ENCODE data around the gene CDC37L1. TPM values are rescaled to one million over a fixed set of nuclear protein-coding genes. Genes with fewer than 3 reads are reported as not detected.
"Not testable (repeated sequence)": the region's sequence is repeated elsewhere in the genome, so short reads cannot be mapped to it uniquely, and the experiment has no call there.

CDC37L1 gene
- 10 to 100 TPM in 1 of 2 donors, 1 to 10 TPM in 1; 9.0 to 11.7 TPM for total RNA-seq

GRCh38 chr9:4679268-4680172 is at the start of gene CDC37L1:
TSS of gene CDC37L1 (plus strand) at chr9:4679569. CDS start at chr9:4679768, 199 bp downstream.
- Mint-ChIP-seq H3K27ac (no peak within 1 kb of the TSS), H3K36me3 (peaks cover under 1% of the 10 kb centered on the region), H3K27me3 (peaks cover 3 to 7% of the 10 kb centered on the region in 2 donors), H3K4me3 (no peak within 1 kb of the TSS), H3K9me3 (no peaks in the 10 kb centered on the region), H3K4me1 (ENCODE audit: low read depth in 2 of 2) (peaks cover 6 to 10% of the 10 kb centered on the region in 2 donors)
- ATAC-seq (peak; percentile 100), DNase-seq (ENCODE audit: low spot score) (peak; percentile 98)

GRCh38 chr9:4630836-4631235 is 48.5 kb upstream of the CDC37L1 start:
- Mint-ChIP-seq H3K4me3 (no peak overlapping the region), H3K36me3 (no peaks in the 10 kb centered on the region), H3K9me3 (no peaks in the 10 kb centered on the region), H3K27me3 (peaks cover 0 to 2% of the 10 kb centered on the region in 2 donors), H3K4me1 (ENCODE audit: low read depth in 2 of 2) (no peaks in the 10 kb centered on the region), H3K27ac (no peak overlapping the region)
- DNase-seq (ENCODE audit: low spot score) = no peak
- no peak for ATAC-seq

DNA sequence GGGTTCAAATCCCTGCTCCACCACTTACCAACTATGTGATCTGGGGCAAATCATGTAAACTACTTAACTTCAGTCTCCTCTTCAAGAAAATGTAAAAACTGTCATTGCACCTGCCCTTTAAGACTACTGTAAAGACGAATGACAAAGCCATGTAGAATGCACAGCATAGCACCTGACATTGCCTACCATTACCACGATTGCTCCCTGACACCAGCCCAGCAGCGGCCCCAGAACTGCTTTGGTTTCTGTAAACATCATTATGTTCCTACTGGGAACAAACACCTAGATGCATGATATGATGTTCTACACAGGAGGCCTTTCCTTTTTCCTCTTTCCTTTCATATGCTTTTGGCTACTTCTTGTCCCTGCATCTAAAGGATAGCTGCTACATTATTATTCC is 40.4 kb upstream of the CDC37L1 start:
- Mint-ChIP-seq H3K4me3 (no peak overlapping the region), H3K4me1 (ENCODE audit: low read depth in 2 of 2) (no peaks in the 10 kb centered on the region), H3K27ac (no peak overlapping the region), H3K9me3 (no peaks in the 10 kb centered on the region), H3K36me3 (no peaks in the 10 kb centered on the region), H3K27me3 (peaks cover 11% of the 10 kb centered on the region in 2 donors)
- no peak for DNase-seq (ENCODE audit: low spot score)
- ATAC-seq = no peak

DNA sequence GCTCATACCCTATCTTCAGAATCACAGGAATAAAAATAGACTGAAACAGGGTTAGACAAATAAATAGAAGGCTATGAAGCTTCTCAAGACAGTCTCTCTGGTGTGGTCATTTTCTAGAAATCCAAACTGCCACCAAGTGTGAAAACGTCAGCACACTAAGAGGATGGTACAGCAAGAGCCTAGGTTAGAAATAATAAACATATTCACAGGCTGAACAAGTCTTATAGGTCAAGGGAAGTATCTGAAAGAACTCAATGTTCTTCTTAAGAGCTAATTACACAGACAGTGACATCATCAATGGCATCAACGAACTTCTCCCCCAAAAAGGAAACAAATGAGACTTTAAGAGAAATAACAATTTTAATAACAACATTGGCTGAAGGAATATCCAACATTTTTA is 39.9 kb upstream of the CDC37L1 start:
- peaks cover 11% of the 10 kb centered on the region in 2 donors for H3K27me3 Mint-ChIP-seq
- H3K27ac Mint-ChIP-seq = no peak overlapping the region
- DNase-seq (ENCODE audit: low spot score) (no peak), ATAC-seq (no peak)
- no peaks in the 10 kb centered on the region for H3K36me3 Mint-ChIP-seq
- H3K4me3 Mint-ChIP-seq = no peak overlapping the region
- no peaks in the 10 kb centered on the region for H3K9me3 Mint-ChIP-seq
- H3K4me1 Mint-ChIP-seq (ENCODE audit: low read depth in 2 of 2) = peaks cover 0 to under 1% of the 10 kb centered on the region in 2 donors

GRCh38 chr9:4640027-4640426 is 39.3 kb upstream of the CDC37L1 start:
- Mint-ChIP-seq H3K27ac (no peak overlapping the region), H3K4me3 (no peak overlapping the region), H3K4me1 (ENCODE audit: low read depth in 2 of 2) (peaks cover 0 to 5% of the 10 kb centered on the region in 2 donors), H3K9me3 (no peaks in the 10 kb centered on the region), H3K27me3 (peaks cover 9 to 11% of the 10 kb centered on the region in 2 donors), H3K36me3 (no peaks in the 10 kb centered on the region)
- no peak for DNase-seq (ENCODE audit: low spot score)
- ATAC-seq = no peak

DNA sequence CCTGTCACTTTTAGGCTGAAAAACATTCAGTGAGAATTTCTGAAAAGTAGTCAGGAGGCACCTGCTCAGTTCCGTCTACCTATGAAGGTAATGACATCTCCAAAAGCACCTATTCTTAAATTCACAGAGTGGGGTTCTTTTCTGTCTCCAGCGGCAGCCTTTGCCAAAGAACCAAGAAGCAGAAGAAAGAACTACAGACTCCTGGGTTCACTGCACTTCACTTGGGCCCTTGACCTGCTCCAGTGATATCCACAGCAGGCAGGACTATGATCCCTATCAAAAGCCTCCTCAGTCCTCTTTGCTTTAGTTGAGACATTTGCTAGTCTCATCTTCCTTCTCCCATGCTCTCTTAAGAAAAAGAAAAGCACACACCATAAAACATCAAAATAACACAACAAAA is 37.0 kb upstream of the CDC37L1 start:
- no peak for ATAC-seq
- Mint-ChIP-seq H3K27ac (no peak overlapping the region), H3K36me3 (no peaks in the 10 kb centered on the region), H3K27me3 (peaks cover 2 to 3% of the 10 kb centered on the region in 2 donors), H3K4me3 (no peak overlapping the region), H3K4me1 (ENCODE audit: low read depth in 2 of 2) (peaks cover 0 to 5% of the 10 kb centered on the region in 2 donors), H3K9me3 (no peaks in the 10 kb centered on the region)
- DNase-seq (ENCODE audit: low spot score) = no peak

GRCh38 chr9:4654084-4654483 is 25.3 kb upstream of the CDC37L1 start:
- ATAC-seq = peak; percentile 92

DNA sequence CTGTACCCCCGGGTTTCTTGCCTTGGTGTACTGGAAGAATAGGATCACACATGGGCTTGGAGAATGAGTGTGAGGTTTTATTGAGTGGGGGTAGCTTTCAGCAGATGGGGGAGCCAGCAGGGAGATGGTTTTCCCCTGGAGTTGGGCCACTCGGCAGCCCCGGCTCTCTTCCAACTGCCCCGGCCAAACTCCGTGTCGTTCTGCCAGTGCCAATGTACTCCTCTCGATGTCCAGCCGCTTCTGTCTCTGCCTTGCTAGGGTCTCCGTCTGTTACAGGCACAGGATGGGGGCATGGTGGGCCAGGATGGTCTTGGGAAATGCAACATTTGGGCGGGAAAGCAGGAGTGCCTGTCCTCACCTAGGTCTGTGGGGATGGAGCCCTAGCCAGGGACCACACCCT is 24.8 kb upstream of the CDC37L1 start:
- no peaks in the 10 kb centered on the region for H3K27me3 Mint-ChIP-seq
- DNase-seq (ENCODE audit: low spot score) (no peak), ATAC-seq (no peak)
- H3K4me1 Mint-ChIP-seq (ENCODE audit: low read depth in 2 of 2) = peaks cover 24 to 26% of the 10 kb centered on the region in 2 donors
- peak overlapping the region; percentile 73 to 90 for H3K27ac Mint-ChIP-seq
- H3K36me3 Mint-ChIP-seq = peaks cover 4% of the 10 kb centered on the region
- peak overlapping the region; percentile 58 for H3K4me3 Mint-ChIP-seq
- H3K9me3 Mint-ChIP-seq = no peaks in the 10 kb centered on the region

More at GRCh38 chr9:4654084-4654483, 25.3 kb upstream of the CDC37L1 start:
- Mint-ChIP-seq H3K27ac (peak overlapping the region; percentile 73 to 90), H3K4me3 (peak overlapping the region; percentile 58), H3K4me1 (ENCODE audit: low read depth in 2 of 2) (peaks cover 24 to 26% of the 10 kb centered on the region in 2 donors), H3K27me3 (no peaks in the 10 kb centered on the region), H3K36me3 (peaks cover 4% of the 10 kb centered on the region), H3K9me3 (no peaks in the 10 kb centered on the region)
- peak; percentile 62 for DNase-seq (ENCODE audit: low spot score)

DNA sequence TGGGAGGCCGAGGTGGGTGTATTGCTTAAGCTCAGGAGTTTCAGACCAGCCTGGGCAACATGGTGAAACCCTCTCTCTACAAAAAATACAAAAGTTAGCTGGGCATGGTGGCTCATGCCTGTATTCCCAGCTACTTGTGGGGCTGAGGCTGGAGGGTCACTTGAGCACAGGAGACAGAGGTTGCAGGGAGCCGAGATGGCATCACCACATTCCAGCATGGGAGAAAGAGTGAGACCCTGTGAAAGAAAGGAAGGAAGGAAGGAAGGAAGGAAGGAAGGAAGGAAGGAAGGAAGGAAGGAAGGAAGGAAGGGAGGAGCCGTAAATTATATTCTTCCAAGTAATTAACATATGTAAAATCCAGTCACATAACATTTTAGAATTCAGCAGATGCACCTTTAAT is 23.2 kb upstream of the CDC37L1 start:
- not testable (repeated sequence) for DNase-seq (ENCODE audit: low spot score); ATAC-seq; H3K4me3 Mint-ChIP-seq; H3K27me3 Mint-ChIP-seq; H3K9me3 Mint-ChIP-seq; H3K36me3 Mint-ChIP-seq
- peak overlapping the region in 1 of 2 donors; percentile 52 for H3K27ac Mint-ChIP-seq
- H3K4me1 Mint-ChIP-seq (ENCODE audit: low read depth in 2 of 2) = peaks cover 27 to 33% of the 10 kb centered on the region in 2 donors

DNA sequence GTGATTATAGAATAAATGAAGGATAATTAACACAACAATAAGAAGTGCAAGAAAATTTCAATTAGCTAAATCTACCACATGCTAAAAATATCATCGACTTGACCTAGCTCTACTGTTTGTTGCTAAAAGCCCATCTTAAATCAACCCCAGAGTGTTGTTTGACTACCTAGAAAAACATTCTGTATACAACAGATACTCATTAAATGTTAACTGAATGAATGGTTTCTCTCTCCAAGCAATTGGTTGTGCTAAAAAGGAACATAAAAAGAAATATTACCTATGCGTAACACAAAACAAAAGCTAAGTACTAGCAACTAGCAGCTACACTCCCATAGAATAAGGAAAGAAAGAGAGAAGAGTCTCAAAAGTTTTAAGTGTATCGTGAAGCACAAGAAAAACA is 22.7 kb upstream of the CDC37L1 start:
- Mint-ChIP-seq H3K27me3 (no peaks in the 10 kb centered on the region), H3K4me3 (no peak overlapping the region), H3K9me3 (no peaks in the 10 kb centered on the region), H3K4me1 (ENCODE audit: low read depth in 2 of 2) (peaks cover 31 to 36% of the 10 kb centered on the region in 2 donors), H3K36me3 (peaks cover 4% of the 10 kb centered on the region), H3K27ac (peak overlapping the region in 1 of 2 donors; percentile 52)
- no peak for DNase-seq (ENCODE audit: low spot score)
- no peak for ATAC-seq

- Mint-ChIP-seq H3K36me3 (peaks cover 4% of the 10 kb centered on the region), H3K4me3 (no peak overlapping the region), H3K27me3 (no peaks in the 10 kb centered on the region), H3K4me1 (ENCODE audit: low read depth in 2 of 2) (peaks cover 38 to 42% of the 10 kb centered on the region in 2 donors), H3K27ac (no peak overlapping the region), H3K9me3 (no peaks in the 10 kb centered on the region)
- DNase-seq (ENCODE audit: low spot score) (no peak), ATAC-seq (no peak)
Observed at GRCh38 chr9:4657426-4658159, 21.8 kb upstream of the CDC37L1 start.

- DNase-seq (ENCODE audit: low spot score); H3K9me3 Mint-ChIP-seq; H3K36me3 Mint-ChIP-seq; H3K27me3 Mint-ChIP-seq; H3K4me3 Mint-ChIP-seq; ATAC-seq: not testable (repeated sequence)
- Mint-ChIP-seq H3K4me1 (ENCODE audit: low read depth in 2 of 2) (peaks cover 39 to 42% of the 10 kb centered on the region in 2 donors), H3K27ac (peak overlapping the region; percentile 79 to 85)
Observed at GRCh38 chr9:4660665-4661064, 18.7 kb upstream of the CDC37L1 start.

- DNase-seq (ENCODE audit: low spot score) = no peak
- peak overlapping the region; percentile 79 to 85 for H3K27ac Mint-ChIP-seq
- H3K36me3 Mint-ChIP-seq = no peaks in the 10 kb centered on the region
- H3K9me3 Mint-ChIP-seq = no peaks in the 10 kb centered on the region
- ATAC-seq = no peak
- H3K4me1 Mint-ChIP-seq (ENCODE audit: low read depth in 2 of 2) = peaks cover 44 to 47% of the 10 kb centered on the region in 2 donors
- no peaks in the 10 kb centered on the region for H3K27me3 Mint-ChIP-seq
- H3K4me3 Mint-ChIP-seq = peak overlapping the region; percentile 97
Observed at GRCh38 chr9:4661165-4661564, 18.2 kb upstream of the CDC37L1 start.

GRCh38 chr9:4661611-4662010 is 17.8 kb upstream of the CDC37L1 start:
- Mint-ChIP-seq H3K36me3 (no peaks in the 10 kb centered on the region), H3K4me3 (peak overlapping the region; percentile 97), H3K27me3 (no peaks in the 10 kb centered on the region), H3K27ac (peak overlapping the region; percentile 79 to 85), H3K9me3 (no peaks in the 10 kb centered on the region), H3K4me1 (ENCODE audit: low read depth in 2 of 2) (peaks cover 47 to 51% of the 10 kb centered on the region in 2 donors)
- DNase-seq (ENCODE audit: low spot score) = no peak
- ATAC-seq = no peak
